Loucy (cell line): ENCODE measurements around the gene ACD.

ENCODE experiments used
- H2AFZ ChIP-seq: fragments of 200-600 bp; sonication (generic); 2 replicates; pipeline ENCODE4 v1.6.0; 2016; ENCODE audit warnings: antibody characterized with exemption, mild to moderate bottlenecking, low read length, moderate library complexity
- H3F3A ChIP-seq: fragments of 200-600 bp; 2 replicates; pipeline ENCODE4 v1.6.0; 2016; ENCODE audit warnings: antibody characterized with exemption, low read depth, mild to moderate bottlenecking
- H3K27me3 ChIP-seq: fragments of 200-600 bp; sonication (generic); 2 replicates; pipeline ENCODE4 v1.6.1; 2014; ENCODE audit warnings: low read length, mild to moderate bottlenecking; ENCODE audit not compliant: insufficient read depth, poor library complexity, severe bottlenecking
- H3K36me3 ChIP-seq: fragments of 200-600 bp; sonication (generic); 2 replicates; pipeline ENCODE4 v1.6.1; 2016; ENCODE audit warnings: low read length; ENCODE audit not compliant: insufficient read depth
- H3K4me1 ChIP-seq: fragments of 200-600 bp; sonication (generic); 2 replicates; pipeline ENCODE4 v1.5.1; 2014; ENCODE audit warnings: low read length, mild to moderate bottlenecking; ENCODE audit not compliant: insufficient read depth, poor library complexity, severe bottlenecking
- H3K4me2 ChIP-seq: fragments of 200-600 bp; sonication (generic); 2 replicates; pipeline ENCODE4 v1.6.0; 2014; ENCODE audit warnings: antibody characterized with exemption, low read length, low read depth, mild to moderate bottlenecking; ENCODE audit not compliant: poor library complexity, severe bottlenecking
- H3K4me3 ChIP-seq: fragments of 200-600 bp; sonication (generic); 2 replicates; pipeline ENCODE4 v1.5.1; 2014; ENCODE audit warnings: low read length, mild to moderate bottlenecking, mixed read lengths; ENCODE audit not compliant: poor library complexity, severe bottlenecking
- H3K79me2 ChIP-seq: fragments of 200-600 bp; sonication (generic); 2 replicates; pipeline ENCODE4 v1.6.1; 2014; ENCODE audit warnings: low read length; ENCODE audit not compliant: insufficient read depth
- H3K9ac ChIP-seq: fragments of 200-600 bp; sonication (generic); 2 replicates; pipeline ENCODE4 v1.6.0; 2014; ENCODE audit warnings: mild to moderate bottlenecking, low read depth, low read length, moderate library complexity; ENCODE audit not compliant: poor library complexity, severe bottlenecking
- H3K9me2 ChIP-seq: fragments of 200-600 bp; sonication (generic); replicated peaks from 2 replicates; pipeline ENCODE4 v1.6.1; 2016; ENCODE audit warnings: low read depth, low read length, mixed read lengths
- H3K9me3 ChIP-seq: fragments of 200-600 bp; sonication (generic); 2 replicates; pipeline ENCODE4 v1.6.1; 2014; ENCODE audit warnings: mild to moderate bottlenecking, antibody characterized with exemption, low read length, low read depth; ENCODE audit not compliant: insufficient read depth
- H4K20me1 ChIP-seq: fragments of 200-600 bp; sonication (generic); 2 replicates; pipeline ENCODE4 v1.6.0; 2014; ENCODE audit warnings: antibody characterized with exemption, low read length, mild to moderate bottlenecking; ENCODE audit not compliant: insufficient read depth, poor library complexity, severe bottlenecking
- CTCF ChIP-seq: fragments of 200-600 bp; sonication (generic); conservative IDR thresholded peaks from 2 replicates; pipeline ENCODE4 v1.5.1; 2014; ENCODE audit warnings: mild to moderate bottlenecking, antibody characterized with exemption, low read length
- EZH2phosphoT487 ChIP-seq: fragments of 200-600 bp; IDR thresholded peaks from 2 replicates; pipeline ENCODE4 v1.6.1; 2018; ENCODE audit warnings: antibody characterized with exemption, mild to moderate bottlenecking, moderate library complexity, borderline replicate concordance

Gene ACD

DNA sequence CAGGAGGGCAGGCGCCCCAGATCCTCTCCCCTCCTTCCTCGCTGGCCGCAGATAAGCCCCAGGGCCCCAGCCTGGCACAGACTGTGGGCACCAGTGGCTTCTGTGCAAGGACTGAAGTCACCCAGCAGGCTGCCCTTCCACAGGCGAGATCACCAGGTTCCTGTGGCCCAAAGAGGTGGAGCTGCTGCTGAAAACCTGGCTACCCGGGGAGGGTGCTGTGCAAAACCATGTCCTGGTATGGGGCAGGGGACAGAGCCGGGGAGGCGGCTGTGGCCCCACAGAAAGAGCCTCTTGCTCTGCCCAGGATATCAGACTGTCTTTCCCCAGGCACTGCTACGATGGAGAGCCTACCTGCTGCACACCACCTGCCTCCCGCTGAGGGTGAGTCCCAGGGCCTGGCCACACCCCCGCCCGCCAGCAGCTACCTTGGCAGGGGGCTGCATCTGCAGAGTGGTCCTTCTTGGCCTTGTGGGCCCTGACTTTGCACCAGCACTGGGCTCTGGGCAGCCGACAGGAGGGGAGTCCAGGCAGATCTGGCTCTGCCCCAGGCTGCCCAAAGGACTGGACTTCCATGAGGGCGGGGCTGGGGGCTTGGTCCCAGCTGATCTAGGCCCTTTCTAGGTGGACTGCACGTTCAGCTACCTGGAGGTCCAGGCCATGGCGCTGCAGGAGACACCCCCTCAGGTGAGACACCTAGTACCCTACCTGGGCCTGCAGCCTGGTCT lies 14.5 kb downstream of the ACD start:
- Histone ChIP-seq H3K4me3 (peak overlapping the region; percentile 98), H3K9me3 (no peaks in the 10 kb centered on the region), H3F3A (no peaks in the 10 kb centered on the region), H3K36me3 (peaks cover 20% of the 10 kb centered on the region; the same call in 1 of the 2 replicates), H3K4me1 (peaks cover 24% of the 10 kb centered on the region), H3K79me2 (peaks cover 53% of the 10 kb centered on the region), H3K9ac (peak overlapping the region; percentile 98), H2AFZ (peak overlapping the region; percentile 83), H3K4me2 (peak overlapping the region; percentile 82), H3K9me2 (no peaks in the 10 kb centered on the region), H4K20me1 (peaks cover 20% of the 10 kb centered on the region), H3K27me3 (no peaks in the 10 kb centered on the region)
- TF ChIP-seq EZH2phosphoT487 (no peak), CTCF (no peak)

DNA sequence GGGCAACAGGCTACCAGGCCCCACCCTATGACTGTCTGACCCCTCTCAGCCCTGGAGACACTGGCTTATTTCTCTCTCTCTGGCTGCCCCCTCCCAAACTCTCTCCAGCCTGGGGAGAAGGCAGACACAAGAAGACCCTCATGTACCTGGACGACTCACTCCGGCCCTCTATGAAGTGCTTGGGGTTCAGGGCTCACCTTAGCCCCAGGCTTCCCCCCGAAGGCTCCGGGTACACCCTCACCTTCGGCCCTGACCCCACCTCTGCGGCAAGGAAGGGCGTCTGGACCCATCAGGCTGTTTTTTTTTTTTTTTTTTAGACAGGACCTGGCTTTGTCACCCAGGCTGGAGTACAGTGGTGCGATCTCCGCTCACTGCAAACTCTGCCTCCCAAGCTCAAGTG lies 16.0 kb downstream of the ACD start:
- Histone ChIP-seq H2AFZ (no peak overlapping the region), H3K4me3 (peak overlapping the region; percentile 98), H3K4me2 (peak overlapping the region; percentile 82), H3K9ac (peak overlapping the region; percentile 98), H3K36me3 (peaks cover 13% of the 10 kb centered on the region; the same call in 1 of the 2 replicates), H3F3A (no peaks in the 10 kb centered on the region), H3K27me3 (no peaks in the 10 kb centered on the region), H4K20me1 (peaks cover 9% of the 10 kb centered on the region), H3K4me1 (peaks cover 24% of the 10 kb centered on the region), H3K79me2 (peaks cover 39% of the 10 kb centered on the region), H3K9me3 (no peaks in the 10 kb centered on the region), H3K9me2 (no peaks in the 10 kb centered on the region)
- no peak for TF ChIP-seq CTCF

GRCh38 chr16:67641779-67642708 lies 18.0 kb downstream of the ACD start:
- no peaks in the 10 kb centered on the region for H3K9me3 ChIP-seq
- H3K4me2 ChIP-seq = no peak overlapping the region
- no peak overlapping the region for H3K4me3 ChIP-seq
- no peak for TF ChIP-seq CTCF
- TF ChIP-seq EZH2phosphoT487 = no peak
- H3K9me2 ChIP-seq = no peaks in the 10 kb centered on the region
- peaks cover 9% of the 10 kb centered on the region for H4K20me1 ChIP-seq
- H2AFZ ChIP-seq = no peak overlapping the region
- peaks cover 23% of the 10 kb centered on the region for H3K4me1 ChIP-seq
- H3K27me3 ChIP-seq = no peaks in the 10 kb centered on the region
- no peak overlapping the region for H3K9ac ChIP-seq
- peaks cover 21% of the 10 kb centered on the region for H3K79me2 ChIP-seq
- H3F3A ChIP-seq = no peaks in the 10 kb centered on the region
- peaks cover 28% of the 10 kb centered on the region for H3K36me3 ChIP-seq
